ENCODE results near the gene PDZD8.
"Not testable (repeated sequence)": the region's sequence is repeated elsewhere in the genome, so short reads cannot be mapped to it uniquely, and the experiment has no call there.

PDZD8 gene

DNA sequence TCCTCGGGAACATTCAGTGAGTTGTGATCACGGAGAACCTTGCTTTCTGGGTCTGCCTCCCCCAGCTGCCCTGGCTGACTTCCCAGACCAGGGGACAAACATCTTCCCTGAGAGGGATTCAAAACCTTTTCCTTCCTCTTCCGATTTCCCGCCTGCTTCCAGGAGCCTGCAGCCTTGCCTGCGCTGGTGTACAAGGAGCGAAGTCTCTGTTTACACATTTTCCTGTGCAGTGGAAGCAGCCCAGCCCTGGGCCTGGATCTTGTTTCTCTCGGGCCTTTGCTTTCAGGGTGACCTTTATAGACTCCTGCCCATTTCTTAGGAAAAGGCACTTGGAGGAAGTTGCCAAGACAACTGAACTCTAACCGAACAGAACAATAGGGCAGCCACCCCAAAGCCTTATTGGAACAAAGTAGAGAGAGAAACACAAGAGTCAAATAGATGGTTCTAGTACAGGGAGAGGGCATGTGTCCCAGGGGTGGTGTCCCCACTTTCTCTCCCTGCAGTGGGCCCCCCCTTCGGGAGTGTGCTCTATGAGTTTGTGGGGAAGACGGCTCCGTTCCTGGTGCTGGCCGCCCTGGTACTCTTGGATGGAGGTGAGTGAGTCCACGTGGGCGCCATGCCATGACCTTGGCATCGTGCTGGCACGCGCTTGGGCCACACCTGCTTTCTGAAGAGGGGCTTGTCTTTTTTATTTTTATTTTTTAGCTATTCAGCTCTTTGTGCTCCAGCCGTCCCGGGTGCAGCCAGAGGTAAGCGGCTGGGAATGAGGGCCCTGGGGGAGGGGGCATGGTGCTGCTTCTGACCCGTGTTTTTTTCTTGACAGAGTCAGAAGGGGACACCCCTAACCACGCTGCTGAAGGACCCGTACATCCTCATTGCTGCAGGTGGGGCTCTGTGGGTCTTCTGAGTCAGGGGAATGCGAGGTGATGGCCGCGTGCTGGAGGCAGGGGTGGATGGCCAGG, 120.2 kb downstream of the PDZD8 start:
- DNase-seq (ENCODE audit: low read depth): no peak

DNA sequence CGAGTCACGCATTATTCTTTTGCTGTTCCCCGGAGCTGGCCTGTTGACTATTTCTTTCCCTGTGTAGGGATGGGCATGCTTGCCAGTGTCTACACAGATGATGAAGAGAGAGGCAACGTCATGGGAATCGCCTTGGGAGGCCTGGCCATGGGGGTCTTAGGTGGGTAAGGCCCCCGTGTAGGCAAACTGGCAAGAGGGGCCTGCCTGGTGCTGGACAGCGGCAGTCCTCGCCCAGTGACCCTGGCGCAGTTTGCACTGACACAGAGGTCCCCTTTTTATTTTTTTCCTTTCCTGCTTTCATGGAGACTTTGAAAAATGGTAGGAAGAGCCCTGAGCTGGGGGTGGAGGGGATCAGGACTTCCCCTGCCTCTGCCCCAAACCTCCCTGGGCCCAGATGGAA, 120.9 kb downstream of the PDZD8 start:
- no peak for DNase-seq (ENCODE audit: low read depth)

DNA sequence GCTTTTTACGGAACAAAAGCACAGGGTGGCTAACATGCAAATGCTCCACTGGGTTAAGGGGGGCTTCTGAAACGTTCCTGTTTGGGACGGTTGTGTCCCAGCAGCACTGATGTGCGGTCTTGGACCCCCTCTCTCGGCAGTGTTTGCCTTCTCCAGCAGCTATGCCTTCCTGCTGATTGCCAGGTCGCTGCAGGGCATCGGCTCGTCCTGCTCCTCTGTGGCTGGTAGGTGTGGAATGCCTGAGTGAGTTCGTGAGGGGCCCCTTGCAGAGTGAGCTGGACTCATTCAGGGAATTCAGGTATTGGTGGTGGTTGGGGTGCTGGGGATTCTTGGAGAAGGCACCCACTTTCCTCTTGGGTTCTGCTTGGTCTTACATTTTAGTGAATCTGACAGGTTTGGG, 121.3 kb downstream of the PDZD8 start:
- no peak for DNase-seq (ENCODE audit: low read depth)

DNA sequence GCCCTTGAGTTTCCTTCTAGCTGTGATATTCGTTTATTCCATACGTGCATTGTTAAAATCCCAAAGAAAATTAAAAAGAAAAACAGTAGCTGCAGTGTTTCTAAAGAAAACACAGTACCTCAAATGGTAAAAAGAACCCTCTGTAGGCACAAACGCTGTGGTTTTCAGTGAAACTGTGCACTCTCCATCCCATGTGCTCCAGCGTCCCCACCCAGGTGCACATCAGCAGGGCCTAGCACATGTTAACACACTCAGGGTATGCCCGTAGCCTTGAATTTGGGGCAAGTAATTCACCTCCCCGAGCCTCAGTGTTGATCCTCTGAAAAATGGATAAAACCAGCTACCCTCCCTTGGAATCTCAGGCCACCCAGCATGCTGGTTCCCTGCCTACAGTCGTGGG, 124.8 kb downstream of the PDZD8 start:
- DNase-seq (ENCODE audit: low read depth): no peak

DNA sequence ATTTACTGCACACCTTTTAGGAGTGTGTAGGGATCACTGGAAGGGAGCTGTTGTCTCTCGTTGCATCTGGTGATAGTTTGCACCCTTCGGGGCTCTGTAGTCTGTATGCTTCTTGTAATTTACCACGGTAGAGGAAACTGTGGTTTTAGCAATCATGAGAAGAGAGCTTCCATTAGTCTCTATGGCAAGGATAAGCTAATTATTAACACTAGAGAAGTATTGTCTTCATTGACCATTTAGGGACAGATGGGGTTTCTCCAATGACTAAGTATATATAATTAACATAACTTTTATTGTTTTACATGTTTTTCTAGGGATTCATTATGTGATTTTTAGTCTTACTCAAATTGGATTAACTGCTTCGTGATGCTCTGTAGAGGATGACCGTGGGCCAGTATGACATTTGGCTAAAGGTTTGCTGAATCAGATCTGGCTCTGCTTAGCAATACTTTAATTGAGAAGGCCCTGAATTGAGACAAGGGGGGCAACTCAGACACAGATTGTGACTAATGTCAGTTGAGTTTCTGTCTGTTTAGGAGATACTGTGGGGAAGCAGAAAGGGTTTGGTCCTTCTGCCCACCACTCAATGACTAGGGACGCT, 125.6 kb downstream of the PDZD8 start:
- DNase-seq (ENCODE audit: low read depth): no peak

DNA sequence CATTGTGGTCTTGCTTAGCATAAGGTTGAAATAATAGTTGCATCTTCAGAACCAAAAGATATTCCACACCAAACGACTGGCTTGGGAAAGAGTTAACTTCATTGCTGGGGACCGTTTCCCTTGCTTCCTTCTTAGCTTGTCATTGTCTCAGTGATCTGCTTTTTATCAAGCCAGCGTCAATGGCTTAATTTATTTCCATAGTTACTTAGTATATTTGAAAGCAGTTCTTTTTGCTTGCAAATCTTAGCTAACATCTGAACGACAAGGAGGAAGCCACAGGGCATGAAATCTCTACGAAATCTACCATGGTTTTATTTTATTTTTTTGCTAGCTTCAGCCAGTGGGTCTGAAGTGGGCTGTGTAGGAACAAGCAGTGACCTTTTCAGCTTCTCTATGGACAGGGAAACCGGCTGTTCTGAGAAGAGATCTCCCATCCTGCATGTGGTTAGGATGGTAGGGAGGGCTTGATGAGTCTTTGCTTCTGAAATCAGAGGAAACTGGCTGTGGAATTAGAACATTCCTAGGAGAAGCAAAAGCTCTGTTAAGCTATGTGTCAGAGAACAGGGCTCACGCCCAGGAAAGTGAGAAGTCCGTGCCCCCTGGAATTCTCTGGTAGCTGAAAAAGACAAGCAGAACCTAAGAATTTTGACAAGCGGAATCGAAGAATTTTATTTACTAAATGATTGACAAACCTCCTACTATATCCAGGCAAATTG, 126.3 kb downstream of the PDZD8 start:
- no peak for DNase-seq (ENCODE audit: low read depth)

DNA sequence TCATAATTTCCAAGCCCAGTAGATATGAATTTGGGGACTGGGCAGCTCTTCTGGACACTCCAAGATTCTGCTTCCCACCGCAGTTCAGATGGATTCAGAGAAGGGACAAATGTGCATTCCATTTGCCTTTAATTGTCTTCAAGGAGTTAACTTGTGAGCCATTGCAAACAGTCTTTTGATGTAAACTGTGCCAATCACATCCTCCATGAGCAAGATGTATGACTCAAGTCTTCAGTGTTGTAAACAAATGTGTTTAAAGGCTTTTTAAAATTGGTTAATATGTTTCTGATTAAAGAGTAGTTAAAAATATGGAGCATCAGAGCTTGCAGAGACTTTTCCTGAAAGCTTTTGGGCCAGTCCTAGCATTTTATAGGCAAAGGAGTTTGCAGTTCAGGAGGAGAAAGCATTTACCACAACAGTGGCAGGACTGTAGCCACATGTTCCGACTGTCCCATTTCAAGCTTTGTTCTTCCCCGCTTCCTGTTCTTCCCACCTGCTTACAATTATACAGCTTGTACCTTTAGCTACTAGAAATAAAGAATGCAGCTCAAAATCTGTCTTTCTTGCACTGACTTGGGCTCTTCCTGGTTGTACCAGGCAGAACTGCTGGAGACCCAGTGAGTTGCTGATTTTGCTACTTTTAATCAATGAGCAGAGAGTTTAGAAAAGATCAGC, 128.1 kb downstream of the PDZD8 start:
- DNase-seq (ENCODE audit: low read depth): no peak

DNA sequence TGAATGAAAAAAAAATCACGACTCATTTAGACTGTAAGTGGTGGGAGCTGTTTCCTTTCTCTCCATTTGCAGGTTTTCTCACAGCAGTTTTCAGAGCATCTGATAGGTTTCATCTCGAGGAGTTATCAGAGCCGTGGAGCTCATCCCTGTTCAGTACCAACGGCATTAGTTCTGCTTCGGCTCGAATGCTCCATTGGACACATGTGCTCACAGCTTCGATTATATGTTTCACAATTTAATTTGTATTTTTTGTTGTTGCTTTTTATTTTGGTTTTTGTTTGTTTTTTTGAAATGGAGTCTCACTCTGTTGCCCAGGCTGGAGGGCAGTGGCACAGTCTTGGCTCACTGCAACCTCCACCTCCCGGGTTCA, 132.8 kb downstream of the PDZD8 start:
- DNase-seq (ENCODE audit: low read depth): no peak

DNA sequence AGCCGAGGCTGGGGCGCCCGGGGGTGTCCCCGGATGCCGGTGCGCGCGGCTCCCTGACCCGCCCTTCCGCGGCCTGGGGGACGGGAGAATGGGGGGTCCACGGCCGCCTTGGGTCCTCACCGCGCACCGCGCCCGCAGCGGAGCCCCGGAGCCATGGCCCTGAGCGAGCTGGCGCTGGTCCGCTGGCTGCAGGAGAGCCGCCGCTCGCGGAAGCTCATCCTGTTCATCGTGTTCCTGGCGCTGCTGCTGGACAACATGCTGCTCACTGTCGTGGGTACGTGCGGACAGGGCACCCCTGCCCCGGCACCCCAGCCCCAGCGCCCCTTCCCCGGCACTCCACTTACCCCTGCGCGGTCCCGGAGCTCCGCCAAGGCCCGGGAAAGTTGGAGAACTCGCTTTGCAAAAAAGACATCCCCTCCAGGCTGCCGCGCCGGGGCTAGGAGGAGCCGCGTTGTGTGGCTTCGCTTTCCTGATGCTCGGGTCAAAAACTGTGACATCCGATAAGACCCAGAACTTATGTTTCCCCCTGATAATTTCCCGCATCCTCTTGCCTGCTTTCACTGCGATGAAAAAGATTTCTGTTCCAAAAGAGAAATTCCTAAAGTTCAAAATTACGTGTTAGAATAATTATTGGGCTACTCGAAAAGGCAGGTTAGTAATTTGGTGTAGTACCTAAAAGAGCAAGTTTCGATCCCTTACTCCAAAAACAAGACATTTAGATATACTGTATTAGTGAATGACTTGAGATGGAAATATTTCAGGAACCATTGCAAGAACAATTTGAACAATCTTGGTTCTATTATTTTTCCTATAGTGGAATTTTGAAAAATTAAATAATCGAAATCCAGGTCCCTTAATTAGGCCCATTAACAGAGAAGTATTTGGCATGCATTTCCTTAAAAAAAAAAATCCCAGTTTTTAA, 133.4 kb downstream of the PDZD8 start:
- DNase-seq (ENCODE audit: low read depth): no peak

DNA sequence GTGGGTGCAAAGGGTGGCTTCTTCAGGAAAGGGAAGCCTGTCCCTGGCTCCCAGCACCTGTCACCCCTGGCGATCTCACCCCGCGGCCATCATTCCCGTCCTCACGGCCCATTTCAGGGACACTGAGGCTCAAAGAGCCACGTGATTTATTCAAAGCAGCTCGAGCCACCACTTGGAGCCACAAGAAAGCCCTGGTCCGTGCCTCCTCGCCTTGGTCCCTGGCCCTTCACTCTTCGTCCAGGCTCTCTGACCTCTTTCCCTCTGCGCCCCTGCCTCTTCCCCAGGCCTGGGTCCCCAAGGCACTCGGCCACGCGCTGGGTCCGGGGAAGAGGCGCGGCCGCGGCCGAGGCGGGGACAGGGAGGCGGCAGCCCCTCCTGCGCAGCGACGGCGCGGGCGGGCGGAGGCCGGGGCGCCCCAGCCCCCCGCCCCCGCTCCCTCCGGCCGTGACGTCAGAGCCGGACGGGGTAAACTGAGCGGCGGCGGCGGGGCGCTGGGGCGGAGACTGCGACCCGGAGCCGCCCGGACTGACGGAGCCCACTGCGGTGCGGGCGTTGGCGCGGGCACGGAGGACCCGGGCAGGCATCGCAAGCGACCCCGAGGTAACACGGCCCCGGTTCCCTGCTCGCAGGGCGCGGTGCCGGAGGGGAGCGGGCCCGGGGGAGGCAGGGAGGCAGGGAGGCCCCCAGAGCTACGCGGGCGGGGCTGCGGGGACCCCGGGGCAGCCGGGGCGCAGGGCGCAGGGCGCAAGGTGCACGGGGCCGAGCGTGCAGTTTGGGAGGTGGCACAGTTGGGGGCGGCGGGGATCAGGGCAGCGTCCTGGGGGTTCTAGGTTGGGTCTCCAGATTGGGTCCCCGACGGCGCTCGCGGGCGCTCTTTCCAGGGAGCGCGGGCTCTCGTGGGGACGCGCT, 134.4 kb downstream of the PDZD8 start, which contains the start of gene SLC18A2:
SLC18A2 (plus strand) TSS at position 494 of the 909 bp plus-strand sequence. CDS start 580 bp downstream, outside the sequence.
- DNase-seq (ENCODE audit: low read depth): no peak

DNA sequence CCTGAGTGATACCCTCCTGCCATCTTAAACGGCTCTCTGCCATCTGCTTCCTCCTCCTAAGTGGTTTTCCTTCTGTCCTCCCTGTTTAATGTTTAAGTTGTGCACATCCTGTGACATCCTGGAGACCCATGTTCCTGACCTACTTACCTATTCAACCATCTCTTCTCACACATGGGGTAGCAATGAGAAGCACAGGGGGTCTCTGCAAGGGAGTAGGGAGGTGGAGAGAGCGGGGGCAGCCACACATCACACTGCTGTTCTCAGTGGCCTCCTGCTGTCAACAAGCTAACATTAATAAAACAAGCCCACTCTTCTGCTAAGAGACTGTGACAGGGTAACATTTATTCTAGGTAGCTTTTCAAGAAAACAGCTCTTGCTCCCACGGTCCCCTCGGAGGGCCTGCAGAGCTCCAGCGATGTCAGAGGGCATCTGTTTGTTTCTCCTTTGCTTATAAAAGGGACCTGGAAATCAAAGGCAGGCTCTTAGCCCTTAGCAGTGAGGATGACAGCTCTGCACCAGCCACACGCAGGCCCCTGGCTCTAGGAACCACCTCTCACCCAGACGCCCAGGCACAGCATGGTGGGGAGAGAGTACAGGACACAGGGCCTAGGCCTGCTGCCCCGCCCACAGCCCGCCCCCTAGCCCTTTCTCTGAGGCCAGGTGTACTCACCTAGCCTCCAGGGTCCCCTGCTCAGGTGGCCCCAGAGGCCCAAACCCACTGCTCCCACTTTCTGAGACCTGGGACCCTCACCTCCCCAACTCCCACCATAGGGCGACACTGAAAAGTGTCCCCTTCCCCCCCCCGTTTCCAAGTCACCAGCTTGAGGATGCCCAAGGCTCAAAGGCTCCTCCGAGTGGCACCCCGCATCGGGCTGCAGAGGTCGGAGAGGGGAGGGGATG, 135.3 kb downstream of the PDZD8 start:
- DNase-seq (ENCODE audit: low read depth): no peak

DNA sequence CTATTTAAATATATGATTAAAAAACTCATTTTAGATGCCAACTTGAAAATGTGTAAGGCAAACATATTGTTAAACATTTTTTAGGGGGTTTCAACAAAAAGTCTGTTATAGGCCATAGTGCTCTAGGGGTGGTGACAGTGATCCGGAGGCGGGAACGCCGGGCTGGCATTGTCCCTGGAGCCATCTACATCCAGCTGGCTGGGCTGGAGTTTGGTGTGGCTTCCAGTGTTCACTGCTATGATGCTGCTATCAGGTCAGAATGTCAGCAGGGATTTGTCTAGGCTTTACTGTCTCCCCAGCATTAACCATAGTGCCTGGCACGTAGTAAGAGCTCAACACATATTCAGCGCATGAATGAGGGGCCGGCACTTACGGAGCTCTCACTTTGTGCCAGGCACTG, 136.2 kb downstream of the PDZD8 start:
- no peak for DNase-seq (ENCODE audit: low read depth)

DNA sequence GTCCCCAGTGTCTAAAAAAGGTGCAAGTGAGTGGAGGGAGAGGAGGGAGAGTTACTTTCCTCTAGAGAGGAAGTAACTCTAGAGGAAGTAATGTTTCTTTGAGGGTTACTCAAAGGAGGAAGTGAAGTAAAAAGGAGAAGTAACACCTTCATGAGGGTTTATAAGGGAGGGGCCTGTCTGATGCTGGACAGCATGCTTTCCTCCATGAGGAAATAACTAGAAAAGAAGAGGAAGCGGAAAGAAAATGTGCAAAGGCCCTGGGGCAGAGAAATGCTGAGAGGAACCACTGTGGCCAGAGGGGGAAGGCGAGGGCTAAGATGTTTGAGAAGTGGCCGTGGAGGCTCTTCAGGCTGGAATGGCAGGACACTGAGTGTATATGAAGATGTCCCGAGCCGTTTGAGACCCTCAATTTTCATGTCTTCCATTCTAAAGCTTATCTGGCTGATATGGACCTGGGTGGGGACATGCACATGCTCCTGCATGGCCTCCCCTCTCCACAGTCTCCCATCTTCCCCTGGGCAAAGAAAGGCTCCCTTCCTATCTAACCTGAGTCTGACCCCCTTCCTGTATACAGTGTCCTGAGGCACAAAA, 137.7 kb downstream of the PDZD8 start:
- DNase-seq (ENCODE audit: low read depth): no peak

DNA sequence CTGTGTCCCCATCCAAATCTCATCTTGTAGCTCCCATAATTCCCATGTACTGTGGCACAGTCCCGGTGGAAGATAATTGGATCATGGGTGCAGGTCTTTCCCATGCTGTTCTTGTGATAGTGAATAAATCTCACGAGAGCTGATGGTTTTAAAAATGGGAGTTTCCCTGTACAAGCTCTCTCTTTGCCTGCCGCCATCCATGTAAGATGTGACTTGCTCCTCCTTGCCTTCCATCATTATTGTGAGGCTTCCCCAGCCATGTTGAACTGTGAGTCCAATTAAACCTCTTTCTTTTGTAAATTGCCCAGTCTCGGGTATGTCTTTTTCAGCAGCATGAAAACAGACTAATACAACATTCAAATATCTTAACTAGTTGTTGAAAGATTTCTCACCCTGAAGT, 145.1 kb downstream of the PDZD8 start:
- not testable (repeated sequence) for DNase-seq (ENCODE audit: low read depth)

DNA sequence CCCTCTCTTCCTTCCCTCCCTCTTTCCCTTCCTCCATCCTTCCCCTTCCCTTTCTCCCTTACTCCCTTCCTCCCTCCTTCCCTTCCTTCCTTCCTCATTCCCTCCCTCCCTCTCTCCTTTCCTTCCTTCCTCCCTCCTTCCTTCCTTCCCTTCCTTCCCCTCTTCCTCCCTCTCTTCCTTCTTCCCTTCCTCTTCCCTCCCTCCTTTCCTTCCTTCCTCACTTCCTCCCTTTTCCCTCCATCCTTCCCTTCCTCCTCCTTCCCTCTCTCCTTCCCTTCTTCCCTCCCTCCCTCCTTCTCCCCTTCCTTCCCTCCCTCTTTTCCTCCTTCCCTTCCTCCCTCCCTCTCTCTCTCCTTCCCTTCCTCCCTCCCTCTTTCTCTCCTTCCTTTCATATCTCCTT, 147.0 kb downstream of the PDZD8 start:
- no peak for DNase-seq (ENCODE audit: low read depth)
